Effector memory CD4-positive, alpha-beta T cell (primary cell): ENCODE results near the gene F2R.

Source experiments
- DNase-seq, 3 donors: peaks; one replicate each; pipeline ENCODE4 v3.0.0-alpha.2; 2020
- H3K27ac ChIP-seq: 2 replicates; pipeline ENCODE4 v1.7.0; 2013; ENCODE audit warnings: mild to moderate bottlenecking, low read length, moderate library complexity; ENCODE audit not compliant: insufficient read depth, poor library complexity, severe bottlenecking
- H3K27me3 ChIP-seq: replicated peaks from 2 replicates; pipeline ENCODE4 v1.7.0; 2013; ENCODE audit warnings: mild to moderate bottlenecking, low read length; ENCODE audit not compliant: insufficient read depth, control insufficient read depth, poor library complexity, severe bottlenecking
- H3K36me3 ChIP-seq: 2 replicates; pipeline ENCODE4 v1.7.0; 2013; ENCODE audit warnings: mild to moderate bottlenecking, low read length, moderate library complexity; ENCODE audit not compliant: control insufficient read depth, insufficient read depth
- H3K4me1 ChIP-seq: 2 replicates; pipeline ENCODE4 v1.7.0; 2013; ENCODE audit warnings: low read length, mild to moderate bottlenecking; ENCODE audit not compliant: control insufficient read depth, insufficient read depth, poor library complexity, severe bottlenecking
- H3K4me3 ChIP-seq: 2 replicates; pipeline ENCODE4 v1.7.0; 2013; ENCODE audit warnings: low read length, low read depth, mild to moderate bottlenecking; ENCODE audit not compliant: insufficient read depth, poor library complexity, severe bottlenecking
- H3K9me3 ChIP-seq: 2 replicates; pipeline ENCODE4 v1.7.0; 2013; ENCODE audit warnings: mild to moderate bottlenecking, low read length, moderate library complexity; ENCODE audit not compliant: control insufficient read depth
- total RNA-seq, 3 donors: gene quantifications; one replicate each; lab custom pipeline; 2026; lab: John Stamatoyannopoulos, UW

Gene F2R
- total RNA-seq: 8.3 to 19.6 (median 12.6) reads per million in 3 donors

DNA sequence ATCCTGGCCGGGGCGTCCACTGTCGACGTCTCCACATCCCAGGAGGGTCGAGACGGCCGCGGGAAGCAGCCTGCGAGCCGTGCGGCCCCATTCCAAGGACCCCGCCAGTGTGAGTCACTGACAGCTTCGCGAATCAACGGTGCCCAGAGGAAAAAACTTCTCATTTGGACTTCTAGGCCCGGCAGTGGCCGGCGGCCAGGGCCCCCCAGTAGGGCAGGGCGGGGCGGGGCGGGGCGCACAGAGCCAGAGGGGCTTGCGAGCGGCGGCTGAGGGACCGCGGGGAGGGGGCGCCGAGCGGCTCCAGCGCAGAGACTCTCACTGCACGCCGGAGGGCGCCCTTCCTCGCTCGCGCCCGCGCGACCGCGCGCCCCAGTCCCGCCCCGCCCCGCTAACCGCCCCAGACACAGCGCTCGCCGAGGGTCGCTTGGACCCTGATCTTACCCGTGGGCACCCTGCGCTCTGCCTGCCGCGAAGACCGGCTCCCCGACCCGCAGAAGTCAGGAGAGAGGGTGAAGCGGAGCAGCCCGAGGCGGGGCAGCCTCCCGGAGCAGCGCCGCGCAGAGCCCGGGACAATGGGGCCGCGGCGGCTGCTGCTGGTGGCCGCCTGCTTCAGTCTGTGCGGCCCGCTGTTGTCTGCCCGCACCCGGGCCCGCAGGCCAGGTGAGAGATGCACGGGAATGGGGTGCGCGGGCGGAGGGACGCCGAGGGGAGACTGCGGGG is at the start of gene F2R:
Gene F2R, plus strand, starts transcription at position 391 of the 720 bp plus-strand sequence. Its CDS starts 182 bp downstream, at position 573.
- no peak within 1 kb of the TSS for H3K27ac ChIP-seq
- no peaks in the 10 kb centered on the region for H3K27me3 ChIP-seq
- H3K4me3 ChIP-seq: peak within 1 kb of the TSS; percentile 85
- peaks cover 17% of the 10 kb centered on the region for H3K4me1 ChIP-seq
- peak; percentile 30 to 44 (median 34) for DNase-seq
- no peaks in the 10 kb centered on the region for H3K9me3 ChIP-seq
- no peaks in the 10 kb centered on the region for H3K36me3 ChIP-seq

DNA sequence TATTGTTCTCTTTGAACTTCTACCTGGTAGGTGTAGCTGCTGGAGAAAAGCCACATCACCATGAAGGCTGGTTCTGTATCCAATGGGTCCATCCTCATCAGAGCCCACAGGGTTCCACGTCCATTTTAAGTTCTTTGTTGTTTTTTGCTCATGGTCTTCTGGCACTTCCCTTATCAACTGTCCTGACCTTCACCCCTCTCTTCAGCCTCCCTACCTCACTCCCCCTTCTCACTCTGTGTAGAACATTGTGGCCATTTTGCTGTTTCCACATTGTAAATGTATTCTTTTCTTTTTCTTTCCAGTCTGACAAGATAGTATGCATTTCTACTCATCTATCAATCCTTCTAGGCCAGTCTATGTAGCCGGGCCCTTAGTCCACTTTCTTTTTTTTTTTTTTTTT is 48.4 kb upstream of the F2R start:
- H3K27ac ChIP-seq: no peak overlapping the region
- peaks cover 66% of the 10 kb centered on the region for H3K36me3 ChIP-seq
- H3K4me1 ChIP-seq: no peaks in the 10 kb centered on the region
- H3K4me3 ChIP-seq: no peak overlapping the region
- DNase-seq: no peak
- no peaks in the 10 kb centered on the region for H3K9me3 ChIP-seq
- no peaks in the 10 kb centered on the region for H3K27me3 ChIP-seq

DNA sequence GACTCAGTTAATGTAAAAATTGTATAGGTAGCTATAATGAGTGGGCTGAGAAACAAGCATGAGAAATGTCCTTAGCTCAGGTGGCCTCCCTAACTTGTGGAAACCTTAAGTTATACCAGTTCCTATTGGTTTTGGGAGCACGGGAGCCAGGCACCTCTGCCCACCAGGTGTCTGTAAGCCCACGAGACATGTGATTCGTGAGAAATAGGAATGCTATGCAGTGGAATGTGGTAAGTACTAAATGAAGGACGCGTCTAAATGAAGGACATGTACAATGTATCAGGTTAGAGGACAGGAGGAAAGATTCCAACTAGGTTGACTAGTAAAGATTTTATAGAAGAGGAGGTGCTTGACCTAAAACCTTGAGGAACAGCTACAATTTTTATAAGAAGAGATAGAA is 46.7 kb upstream of the F2R start:
- Histone ChIP-seq H3K27me3 (no peaks in the 10 kb centered on the region), H3K4me1 (no peaks in the 10 kb centered on the region), H3K36me3 (peaks cover 69% of the 10 kb centered on the region), H3K9me3 (no peaks in the 10 kb centered on the region), H3K4me3 (no peak overlapping the region), H3K27ac (no peak overlapping the region)
- DNase-seq: no peak

DNA sequence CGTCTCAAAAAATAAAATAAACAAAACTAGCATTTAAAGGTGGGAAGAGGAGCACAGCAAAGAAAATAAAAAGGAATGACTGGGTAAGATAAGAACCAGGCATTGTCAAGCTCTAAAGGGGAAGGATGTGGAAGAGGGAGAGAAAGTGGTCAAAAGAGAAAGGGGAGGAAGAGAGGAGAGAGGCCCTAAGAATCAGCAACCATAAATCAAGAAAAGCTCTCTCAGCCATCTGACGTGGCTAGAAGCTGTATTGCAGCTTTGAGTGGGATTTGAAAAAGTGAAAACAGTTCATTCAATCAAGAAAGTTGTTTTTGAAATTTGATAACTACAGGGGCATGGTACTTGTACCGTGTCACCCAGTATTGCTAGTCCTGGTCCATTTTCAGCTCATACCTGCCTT is 45.4 kb upstream of the F2R start:
- no peak overlapping the region for H3K27ac ChIP-seq
- H3K36me3 ChIP-seq: peaks cover 69% of the 10 kb centered on the region

DNA sequence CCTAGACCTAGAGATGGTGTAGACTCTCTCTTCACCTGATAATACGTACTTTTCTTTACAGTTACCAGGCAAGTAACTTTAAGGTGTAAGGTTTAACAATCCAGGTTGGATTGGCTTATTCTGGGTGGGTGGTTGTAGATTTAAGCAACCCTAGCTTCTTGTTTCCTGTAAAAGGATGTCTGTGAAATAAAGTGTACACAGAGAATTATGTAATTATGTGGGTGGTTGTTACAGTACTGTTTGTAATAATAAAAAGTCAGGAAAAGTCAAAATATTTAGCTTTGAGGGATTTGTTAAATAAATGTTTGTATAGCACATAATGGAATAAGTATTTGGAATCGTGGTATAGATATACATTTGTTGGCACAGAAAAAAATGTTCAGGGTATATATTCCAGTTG is 43.7 kb upstream of the F2R start:
- Histone ChIP-seq H3K9me3 (no peaks in the 10 kb centered on the region), H3K4me1 (no peaks in the 10 kb centered on the region), H3K4me3 (no peak overlapping the region), H3K36me3 (peaks cover 71% of the 10 kb centered on the region), H3K27ac (no peak overlapping the region), H3K27me3 (no peaks in the 10 kb centered on the region)
- DNase-seq: no peak

More for the DNA sequence above, 45.4 kb upstream of the F2R start:
- no peak for DNase-seq
- H3K4me3 ChIP-seq: no peak overlapping the region
- no peaks in the 10 kb centered on the region for H3K9me3 ChIP-seq
- no peaks in the 10 kb centered on the region for H3K27me3 ChIP-seq
- H3K4me1 ChIP-seq: no peaks in the 10 kb centered on the region

DNA sequence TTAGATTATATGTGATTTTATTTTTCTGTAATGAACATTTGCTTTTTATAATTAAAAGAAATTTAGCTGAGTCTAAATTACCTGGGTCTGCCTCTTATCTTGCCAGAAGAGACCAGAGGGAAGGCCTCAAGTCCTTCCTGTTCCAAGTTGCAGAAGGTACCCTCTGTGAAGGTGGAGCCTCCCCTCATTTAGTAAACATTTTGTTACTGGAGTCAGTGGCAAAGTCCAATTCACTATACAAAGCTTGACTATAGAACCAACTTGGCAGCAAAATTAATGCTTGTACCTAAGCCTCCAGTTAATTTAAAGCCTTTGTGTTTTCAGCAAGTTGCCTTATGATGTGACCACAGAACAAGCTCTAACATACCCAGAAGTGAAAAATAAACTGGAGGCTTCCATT is 42.8 kb upstream of the F2R start:
- Histone ChIP-seq H3K4me3 (no peak overlapping the region), H3K36me3 (peaks cover 67% of the 10 kb centered on the region), H3K4me1 (no peaks in the 10 kb centered on the region), H3K27me3 (no peaks in the 10 kb centered on the region), H3K9me3 (no peaks in the 10 kb centered on the region), H3K27ac (no peak overlapping the region)
- DNase-seq: no peak

DNA sequence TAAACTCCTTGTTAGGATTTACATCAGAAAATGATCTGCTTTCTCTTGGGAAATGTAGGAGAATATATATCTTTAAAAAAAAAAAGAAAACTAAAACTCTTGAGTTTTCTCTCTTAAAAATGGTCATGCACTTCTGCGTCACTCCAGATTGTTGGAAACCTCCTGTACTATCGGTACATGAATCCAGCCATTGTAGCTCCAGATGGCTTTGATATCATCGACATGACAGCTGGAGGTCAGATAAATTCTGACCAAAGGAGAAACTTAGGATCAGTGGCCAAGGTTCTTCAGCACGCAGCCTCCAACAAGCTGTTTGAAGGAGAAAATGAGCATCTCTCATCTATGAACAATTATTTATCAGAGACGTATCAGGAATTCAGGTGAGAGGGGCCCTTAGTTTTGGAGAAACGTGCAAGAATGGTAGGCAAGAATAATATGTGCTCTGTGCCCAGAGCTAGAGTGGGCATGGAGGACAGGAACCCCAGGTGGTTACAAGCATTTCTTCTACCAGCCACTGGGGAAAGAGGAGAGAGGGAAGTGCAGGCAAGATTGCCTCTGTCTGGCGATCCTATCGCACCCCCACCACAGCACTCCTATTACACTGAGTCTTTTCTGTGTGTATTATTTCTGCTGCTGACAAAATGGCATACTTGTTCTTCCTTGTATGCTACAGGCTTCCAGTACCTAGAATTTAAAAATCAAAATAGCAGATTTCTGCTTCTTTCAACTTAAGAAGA is 41.4 kb upstream of the F2R start:
- Histone ChIP-seq H3K4me3 (no peak overlapping the region), H3K27me3 (no peaks in the 10 kb centered on the region), H3K36me3 (peaks cover 55% of the 10 kb centered on the region), H3K4me1 (no peaks in the 10 kb centered on the region), H3K9me3 (no peaks in the 10 kb centered on the region), H3K27ac (no peak overlapping the region)
- DNase-seq: no peak

DNA sequence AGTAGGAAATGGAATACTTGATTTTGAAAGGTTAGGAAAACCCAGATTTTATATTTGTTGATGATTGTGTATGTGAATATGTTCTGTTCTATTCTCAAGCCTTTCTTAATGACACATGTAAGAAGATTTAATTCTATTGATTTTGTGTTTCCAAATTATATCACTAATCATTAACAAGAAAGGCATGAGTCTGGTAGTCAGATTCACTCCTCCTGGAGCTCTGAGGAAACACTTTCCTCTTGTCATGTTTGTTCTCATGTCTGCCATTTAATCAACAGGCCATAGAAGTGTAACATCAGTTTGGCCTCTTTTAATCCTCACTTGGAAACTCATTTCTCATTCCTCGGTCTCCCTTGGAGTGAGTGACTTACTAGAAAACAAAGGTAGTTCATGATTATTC is 40.6 kb upstream of the F2R start:
- Histone ChIP-seq H3K4me3 (no peak overlapping the region), H3K36me3 (peaks cover 53% of the 10 kb centered on the region), H3K27me3 (no peaks in the 10 kb centered on the region), H3K9me3 (no peaks in the 10 kb centered on the region), H3K4me1 (no peaks in the 10 kb centered on the region), H3K27ac (no peak overlapping the region)
- DNase-seq: no peak

DNA sequence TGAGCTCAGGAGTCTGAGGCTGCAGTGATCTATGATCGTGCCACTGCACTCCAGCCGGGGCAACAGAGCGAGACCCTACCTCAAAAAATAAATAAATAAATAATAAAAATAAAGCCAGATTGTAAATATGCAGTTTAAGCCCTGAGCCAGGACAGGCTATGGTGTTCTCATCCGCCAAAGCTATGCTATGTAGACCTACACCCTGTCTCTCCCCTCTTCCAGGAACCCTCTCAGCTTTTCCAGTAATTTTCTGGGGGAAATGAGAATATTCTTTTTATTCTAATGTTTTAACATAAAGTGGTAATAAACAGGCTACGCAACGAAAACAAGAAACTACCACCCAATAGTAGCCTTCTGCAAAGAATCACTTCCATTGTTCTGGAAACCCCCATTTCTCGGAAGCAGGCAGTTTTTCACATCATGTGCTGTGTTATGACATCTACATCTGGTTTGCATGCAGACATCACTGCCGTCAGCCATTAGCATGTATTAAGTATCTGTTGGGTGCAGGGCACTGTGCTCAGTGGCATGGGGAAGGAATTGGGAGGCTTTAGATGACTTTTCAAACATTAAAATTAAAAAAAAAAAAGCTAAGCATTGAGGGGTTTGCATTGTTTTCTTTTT is 38.0 kb upstream of the F2R start:
- H3K4me3 ChIP-seq: no peak overlapping the region
- H3K27ac ChIP-seq: no peak overlapping the region
- H3K9me3 ChIP-seq: no peaks in the 10 kb centered on the region
- DNase-seq: no peak
- H3K27me3 ChIP-seq: no peaks in the 10 kb centered on the region
- peaks cover 39% of the 10 kb centered on the region for H3K36me3 ChIP-seq
- no peaks in the 10 kb centered on the region for H3K4me1 ChIP-seq

DNA sequence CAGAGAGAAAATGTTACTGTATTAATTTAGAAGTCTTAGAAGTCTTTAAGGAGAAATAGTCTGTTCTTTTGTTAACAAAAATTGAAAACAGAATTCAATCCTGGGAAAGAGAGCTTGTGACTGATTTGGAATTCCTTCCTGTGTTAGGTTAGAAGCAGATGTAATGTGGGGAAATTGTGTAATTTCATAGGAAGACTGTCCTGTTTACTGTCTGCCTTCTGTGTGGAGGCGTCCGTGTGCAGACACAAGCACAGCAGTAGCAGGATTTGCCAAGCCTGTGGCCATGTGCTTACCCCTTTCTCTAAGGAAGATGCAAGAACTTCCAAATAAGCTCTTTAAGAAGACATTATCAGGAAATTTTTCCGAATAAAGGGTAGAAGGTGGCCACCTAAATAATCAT is 36.7 kb upstream of the F2R start:
- H3K9me3 ChIP-seq: no peaks in the 10 kb centered on the region
- H3K36me3 ChIP-seq: peaks cover 39% of the 10 kb centered on the region
- DNase-seq: no peak
- H3K4me1 ChIP-seq: no peaks in the 10 kb centered on the region
- H3K27ac ChIP-seq: no peak overlapping the region
- H3K27me3 ChIP-seq: no peaks in the 10 kb centered on the region
- H3K4me3 ChIP-seq: no peak overlapping the region
